ENCODE results near the gene RNPEP. TPM values are rescaled to one million over a fixed set of nuclear protein-coding genes. Genes with fewer than 3 reads are reported as not detected.
"Not testable (repeated sequence)": the region's sequence is repeated elsewhere in the genome, so short reads cannot be mapped to it uniquely, and the experiment has no call there.

RNPEP gene
- total and polyA plus RNA-seq, 4 donors = 19.1 to 41.4 (median 36.9) TPM

- whole genome bisulfite sequencing (ENCODE audit: insufficient coverage) = 95% methylated on average over 13 of the region's 17 CpGs
Observed at GRCh38 chr1:202014915-202015661, 32.6 kb downstream of the RNPEP start.

GRCh38 chr1:202015662-202015937, 33.2 kb downstream of the RNPEP start:
- H3K4me1 ChIP-seq (ENCODE audit: control insufficient read depth, insufficient read depth, low read length) = peaks cover 5% of the 10 kb centered on the region
- H3K4me3 ChIP-seq (ENCODE audit: low read depth, low read length) = no peak overlapping the region
- H3K27me3 ChIP-seq (ENCODE audit: control insufficient read depth, insufficient read depth, low read length) = no peaks in the 10 kb centered on the region
- H3K36me3 ChIP-seq (ENCODE audit: control insufficient read depth, insufficient read depth, low read length) = peaks cover 17% of the 10 kb centered on the region
- no peak for DNase-seq (ENCODE audit: low read depth in 4 of 6, low spot score in 6 of 6)
- WGBS (ENCODE audit: insufficient coverage) = 100% methylated on average over 1 of the region's 3 CpGs
- no peak overlapping the region for H3K27ac ChIP-seq (ENCODE audit: low read depth, low read length)
- no peaks in the 10 kb centered on the region for H3K9me3 ChIP-seq (ENCODE audit: control insufficient read depth, insufficient read depth, low read length)

More at GRCh38 chr1:202014915-202015661, 32.6 kb downstream of the RNPEP start:
- no peaks in the 10 kb centered on the region for H3K27me3 ChIP-seq (ENCODE audit: control insufficient read depth, insufficient read depth, low read length)
- no peaks in the 10 kb centered on the region for H3K9me3 ChIP-seq (ENCODE audit: control insufficient read depth, insufficient read depth, low read length)
- peaks cover 11% of the 10 kb centered on the region for H3K4me1 ChIP-seq (ENCODE audit: control insufficient read depth, insufficient read depth, low read length)
- H3K36me3 ChIP-seq (ENCODE audit: control insufficient read depth, insufficient read depth, low read length) = peaks cover 17% of the 10 kb centered on the region
- DNase-seq (ENCODE audit: low read depth in 4 of 6, low spot score in 6 of 6) = no peak
- no peak overlapping the region for H3K4me3 ChIP-seq (ENCODE audit: low read depth, low read length)
- no peak overlapping the region for H3K27ac ChIP-seq (ENCODE audit: low read depth, low read length)

GRCh38 chr1:202016022-202016810, 33.8 kb downstream of the RNPEP start:
- H3K4me3 ChIP-seq (ENCODE audit: low read depth, low read length) = no peak overlapping the region
- no peak for DNase-seq (ENCODE audit: low read depth in 4 of 6, low spot score in 6 of 6)
- 86% methylated on average over 6 of the region's 9 CpGs for WGBS (ENCODE audit: insufficient coverage)
- peaks cover 17% of the 10 kb centered on the region for H3K36me3 ChIP-seq (ENCODE audit: control insufficient read depth, insufficient read depth, low read length)
- H3K27me3 ChIP-seq (ENCODE audit: control insufficient read depth, insufficient read depth, low read length) = no peaks in the 10 kb centered on the region
- peaks cover 2% of the 10 kb centered on the region for H3K4me1 ChIP-seq (ENCODE audit: control insufficient read depth, insufficient read depth, low read length)
- no peaks in the 10 kb centered on the region for H3K9me3 ChIP-seq (ENCODE audit: control insufficient read depth, insufficient read depth, low read length)
- H3K27ac ChIP-seq (ENCODE audit: low read depth, low read length) = no peak overlapping the region

- Histone ChIP-seq H3K9me3 (ENCODE audit: control insufficient read depth, insufficient read depth, low read length) (no peaks in the 10 kb centered on the region), H3K4me1 (ENCODE audit: control insufficient read depth, insufficient read depth, low read length) (peaks cover 2% of the 10 kb centered on the region), H3K36me3 (ENCODE audit: control insufficient read depth, insufficient read depth, low read length) (peaks cover 17% of the 10 kb centered on the region), H3K27me3 (ENCODE audit: control insufficient read depth, insufficient read depth, low read length) (no peaks in the 10 kb centered on the region), H3K4me3 (ENCODE audit: low read depth, low read length) (no peak overlapping the region), H3K27ac (ENCODE audit: low read depth, low read length) (no peak overlapping the region)
- 98% methylated on average over 14 of the region's 21 CpGs for WGBS (ENCODE audit: insufficient coverage)
- DNase-seq (ENCODE audit: low read depth in 4 of 6, low spot score in 6 of 6) = no peak
Observed at GRCh38 chr1:202016811-202017748, 34.6 kb downstream of the RNPEP start.

GRCh38 chr1:202017749-202018467, 35.5 kb downstream of the RNPEP start:
- Histone ChIP-seq H3K9me3 (ENCODE audit: control insufficient read depth, insufficient read depth, low read length) (no peaks in the 10 kb centered on the region), H3K27me3 (ENCODE audit: control insufficient read depth, insufficient read depth, low read length) (no peaks in the 10 kb centered on the region), H3K27ac (ENCODE audit: low read depth, low read length) (no peak overlapping the region), H3K4me3 (ENCODE audit: low read depth, low read length) (no peak overlapping the region), H3K36me3 (ENCODE audit: control insufficient read depth, insufficient read depth, low read length) (peaks cover 13% of the 10 kb centered on the region), H3K4me1 (ENCODE audit: control insufficient read depth, insufficient read depth, low read length) (peaks cover 2% of the 10 kb centered on the region)
- no peak for DNase-seq (ENCODE audit: low read depth in 4 of 6, low spot score in 6 of 6)
- 57% methylated on average over 17 of the region's 18 CpGs for WGBS (ENCODE audit: insufficient coverage)

- Histone ChIP-seq H3K27me3 (ENCODE audit: control insufficient read depth, insufficient read depth, low read length) (no peaks in the 10 kb centered on the region), H3K4me3 (ENCODE audit: low read depth, low read length) (no peak overlapping the region), H3K9me3 (ENCODE audit: control insufficient read depth, insufficient read depth, low read length) (no peaks in the 10 kb centered on the region), H3K4me1 (ENCODE audit: control insufficient read depth, insufficient read depth, low read length) (peaks cover 2% of the 10 kb centered on the region), H3K36me3 (ENCODE audit: control insufficient read depth, insufficient read depth, low read length) (peaks cover 8% of the 10 kb centered on the region), H3K27ac (ENCODE audit: low read depth, low read length) (no peak overlapping the region)
- 62% methylated on average over 19 of the region's 19 CpGs for WGBS (ENCODE audit: insufficient coverage)
- no peak for DNase-seq (ENCODE audit: low read depth in 4 of 6, low spot score in 6 of 6)
Observed at GRCh38 chr1:202018468-202019234, 36.2 kb downstream of the RNPEP start.

GRCh38 chr1:202019235-202019558, 36.7 kb downstream of the RNPEP start:
- H3K4me3 ChIP-seq (ENCODE audit: low read depth, low read length); H3K36me3 ChIP-seq (ENCODE audit: control insufficient read depth, insufficient read depth, low read length); DNase-seq (ENCODE audit: low read depth in 4 of 6, low spot score in 6 of 6); H3K9me3 ChIP-seq (ENCODE audit: control insufficient read depth, insufficient read depth, low read length); H3K27ac ChIP-seq (ENCODE audit: low read depth, low read length); H3K27me3 ChIP-seq (ENCODE audit: control insufficient read depth, insufficient read depth, low read length); H3K4me1 ChIP-seq (ENCODE audit: control insufficient read depth, insufficient read depth, low read length): not testable (repeated sequence)
- 75% methylated on average over 5 of the region's 8 CpGs for WGBS (ENCODE audit: insufficient coverage)

GRCh38 chr1:202023001-202023433, 40.6 kb downstream of the RNPEP start:
- Histone ChIP-seq H3K27me3 (ENCODE audit: control insufficient read depth, insufficient read depth, low read length) (no peaks in the 10 kb centered on the region), H3K36me3 (ENCODE audit: control insufficient read depth, insufficient read depth, low read length) (no peaks in the 10 kb centered on the region), H3K9me3 (ENCODE audit: control insufficient read depth, insufficient read depth, low read length) (no peaks in the 10 kb centered on the region), H3K4me3 (ENCODE audit: low read depth, low read length) (no peak overlapping the region), H3K27ac (ENCODE audit: low read depth, low read length) (no peak overlapping the region), H3K4me1 (ENCODE audit: control insufficient read depth, insufficient read depth, low read length) (no peaks in the 10 kb centered on the region)
- DNase-seq (ENCODE audit: low read depth in 4 of 6, low spot score in 6 of 6) = no peak
- WGBS (ENCODE audit: insufficient coverage) = 57% methylated on average over 4 of the region's 6 CpGs

Data from spinal cord (tissue), 10 donors.